ENCODE results near the gene DSP. TPM values are rescaled to one million over a fixed set of nuclear protein-coding genes. Genes with fewer than 3 reads are reported as not detected.

DSP gene
- total and polyA plus RNA-seq, 4 donors: 25.0 to 74.7 (median 34.1) TPM

- no peak for TF ChIP-seq EGR1 (IDR thresholded peaks at IDR 0.05; ENCODE audit: low read depth in 2 of 2)
- no peak for TF ChIP-seq TAF1 (conservative IDR thresholded peaks at IDR 0.05)
- peak in 1 of 2 donors; percentile 26 for TF ChIP-seq JUND (IDR thresholded peaks at IDR 0.05)
- TF ChIP-seq HNF4A (conservative IDR thresholded peaks at IDR 0.05): peak in 1 of 2 donors; percentile 48
- peak; percentile 26 for TF ChIP-seq FOXA2 (IDR thresholded peaks at IDR 0.05)
- TF ChIP-seq GABPA (IDR thresholded peaks at IDR 0.05 in 1 of 2, conservative IDR thresholded peaks at IDR 0.05 in 1 of 2): no peak
- TF ChIP-seq YY1 (IDR thresholded peaks at IDR 0.05): peak; percentile 22
- TF ChIP-seq RAD21 (IDR thresholded peaks at IDR 0.05): no peak
- TF ChIP-seq ZBTB33 (IDR thresholded peaks at IDR 0.05): no peak
- no peak for TF ChIP-seq HNF4G (IDR thresholded peaks at IDR 0.05)
- no peak for TF ChIP-seq CTCF (IDR thresholded peaks at IDR 0.05; ENCODE audit: low read depth, low read length, missing input control)
- peak; percentile 34 for TF ChIP-seq MAX (IDR thresholded peaks at IDR 0.05)
- no peak for TF ChIP-seq SP1 (IDR thresholded peaks at IDR 0.05)
- peak in 1 of 2 donors; percentile 32 for TF ChIP-seq RXRA (IDR thresholded peaks at IDR 0.05)
- peak; percentile 25 for TF ChIP-seq FOXA1 (IDR thresholded peaks at IDR 0.05)
- no peak for TF ChIP-seq REST (IDR thresholded peaks at IDR 0.05)
- TF ChIP-seq ATF3 (IDR thresholded peaks at IDR 0.05): no peak
- no peak for TF ChIP-seq NR2F2 (IDR thresholded peaks at IDR 0.05)
- no peaks in the 10 kb centered on the region for H3K36me3 ChIP-seq (ENCODE audit: control insufficient read depth in 4 of 4, insufficient read depth in 3 of 4, low read depth in 1 of 4, low read length in 3 of 4)
- WGBS: 22% methylated on average over 2 of the region's 2 CpGs
- H3K4me1 ChIP-seq (ENCODE audit: control insufficient read depth in 4 of 4, insufficient read depth in 4 of 4, low read length in 3 of 4): peaks cover 12 to 54% (median 28%) of the 10 kb centered on the region in 4 donors
- no peak for DNase-seq (ENCODE audit: low spot score)
- H3K27me3 ChIP-seq (ENCODE audit: control insufficient read depth in 4 of 4, insufficient read depth in 4 of 4, low read length in 3 of 4): no peaks in the 10 kb centered on the region
- H3K27ac ChIP-seq (ENCODE audit: low read depth in 1 of 2, low read length in 2 of 2): peak overlapping the region; percentile 16 to 38
- H3K4me3 ChIP-seq (ENCODE audit: low read depth in 1 of 3, low read length in 3 of 3): no peak overlapping the region
- no peaks in the 10 kb centered on the region for H3K9me3 ChIP-seq (ENCODE audit: control insufficient read depth in 4 of 4, low read length in 3 of 4)
- no peak overlapping the region for H3K9ac ChIP-seq (ENCODE audit: low read depth in 1 of 2, low read length in 2 of 2)
These were observed 8.9 kb downstream of the DSP start for GRCh38 chr6:7550433-7550801.

All from liver (tissue), 9 donors.